Loucy (cell line): Measurements from ENCODE around the gene CD86.

ENCODE experiments used
- CTCF ChIP-seq: fragments of 200-600 bp; sonication (generic); conservative IDR thresholded peaks from 2 replicates; pipeline ENCODE4 v1.5.1; 2014; ENCODE audit warnings: mild to moderate bottlenecking, antibody characterized with exemption, low read length
- EZH2phosphoT487 ChIP-seq: fragments of 200-600 bp; IDR thresholded peaks from 2 replicates; pipeline ENCODE4 v1.6.1; 2018; ENCODE audit warnings: antibody characterized with exemption, mild to moderate bottlenecking, moderate library complexity, borderline replicate concordance

- TF ChIP-seq CTCF (no peak), EZH2phosphoT487 (no peak)
Observed at GRCh38 chr3:122100591-122101463, 45.7 kb downstream of the CD86 start.
